KMS-11 (cell line): ENCODE results near the gene AZU1.
A peak's percentile ranks its signal among the peaks of the same experiment; 100 is the strongest.

Experiments
- H2AFZ ChIP-seq: fragments of 200-600 bp; sonication (generic); 2 replicates; pipeline ENCODE4 v1.6.1; 2016; ENCODE audit warnings: antibody characterized with exemption, mixed run types, low read depth
- H3K27ac ChIP-seq: fragments of 200-600 bp; sonication (generic); 2 replicates; pipeline ENCODE4 v1.6.1; 2016; ENCODE audit warnings: mild to moderate bottlenecking, mixed run types
- H3K27me3 ChIP-seq: fragments of 200-600 bp; sonication (generic); 2 replicates; pipeline ENCODE4 v1.6.1; 2017; ENCODE audit warnings: mild to moderate bottlenecking, low read depth, mixed run types, moderate library complexity; ENCODE audit not compliant: insufficient read depth
- H3K36me3 ChIP-seq: fragments of 200-600 bp; sonication (generic); 2 replicates; pipeline ENCODE4 v1.6.1; 2017; ENCODE audit warnings: mild to moderate bottlenecking, mixed run types; ENCODE audit not compliant: insufficient read depth
- H3K4me1 ChIP-seq: fragments of 200-600 bp; sonication (generic); 2 replicates; pipeline ENCODE4 v1.6.1; 2016; ENCODE audit warnings: mild to moderate bottlenecking, low read depth, mixed run types; ENCODE audit not compliant: poor library complexity, severe bottlenecking
- H3K4me2 ChIP-seq: fragments of 200-600 bp; sonication (generic); 2 replicates; pipeline ENCODE4 v1.7.0; 2016; ENCODE audit warnings: mild to moderate bottlenecking, mixed run types
- H3K4me3 ChIP-seq: fragments of 200-600 bp; sonication (generic); IDR thresholded peaks from 2 replicates; pipeline ENCODE4 v1.6.1; 2017; ENCODE audit warnings: low read depth, low read length, mixed read lengths; ENCODE audit not compliant: insufficient read depth
- H3K79me2 ChIP-seq: fragments of 200-600 bp; sonication (generic); 2 replicates; pipeline ENCODE4 v1.6.1; 2016; ENCODE audit warnings: low read depth, mixed run types; ENCODE audit not compliant: insufficient read depth
- H3K9ac ChIP-seq: fragments of 200-600 bp; sonication (generic); 2 replicates; pipeline ENCODE4 v1.6.1; 2016; ENCODE audit warnings: mild to moderate bottlenecking, mixed run types
- H4K20me1 ChIP-seq: fragments of 200-600 bp; sonication (generic); 2 replicates; pipeline ENCODE4 v1.6.1; 2016; ENCODE audit warnings: mild to moderate bottlenecking, mixed run types; ENCODE audit not compliant: insufficient read depth
- TF ChIP-seq, protein P1 (sequence below): fragments of 200-600 bp; sonication (generic); conservative IDR thresholded peaks from 2 replicates; pipeline ENCODE4 v1.6.1; 2017; ENCODE audit warnings: low read depth, mild to moderate bottlenecking, antibody characterized with exemption, low read length, moderate library complexity, mixed read lengths

Gene AZU1

DNA sequence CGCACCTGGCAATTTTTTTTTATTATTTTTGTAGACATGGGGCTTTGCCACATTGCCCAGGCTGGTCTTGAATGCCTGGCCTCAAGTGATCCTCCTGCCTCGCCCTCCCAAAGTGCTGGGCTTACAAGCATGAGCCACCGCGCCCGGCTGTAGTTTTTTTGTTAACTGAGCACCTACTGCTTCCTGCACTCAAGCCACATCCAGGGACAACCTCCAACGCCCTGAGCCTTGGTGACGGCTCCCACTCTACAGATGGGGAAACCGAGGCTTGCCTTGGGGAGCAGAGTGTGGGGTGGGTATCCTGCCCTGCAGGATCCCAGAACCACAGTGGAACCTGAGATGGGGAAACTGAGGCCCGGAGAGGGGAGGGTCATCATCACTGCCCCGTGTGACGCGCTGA is 27.5 kb downstream of the AZU1 start:
- Histone ChIP-seq H3K9ac (no peak overlapping the region), H3K36me3 (no peaks in the 10 kb centered on the region)
- TF ChIP-seq, protein P1, sequence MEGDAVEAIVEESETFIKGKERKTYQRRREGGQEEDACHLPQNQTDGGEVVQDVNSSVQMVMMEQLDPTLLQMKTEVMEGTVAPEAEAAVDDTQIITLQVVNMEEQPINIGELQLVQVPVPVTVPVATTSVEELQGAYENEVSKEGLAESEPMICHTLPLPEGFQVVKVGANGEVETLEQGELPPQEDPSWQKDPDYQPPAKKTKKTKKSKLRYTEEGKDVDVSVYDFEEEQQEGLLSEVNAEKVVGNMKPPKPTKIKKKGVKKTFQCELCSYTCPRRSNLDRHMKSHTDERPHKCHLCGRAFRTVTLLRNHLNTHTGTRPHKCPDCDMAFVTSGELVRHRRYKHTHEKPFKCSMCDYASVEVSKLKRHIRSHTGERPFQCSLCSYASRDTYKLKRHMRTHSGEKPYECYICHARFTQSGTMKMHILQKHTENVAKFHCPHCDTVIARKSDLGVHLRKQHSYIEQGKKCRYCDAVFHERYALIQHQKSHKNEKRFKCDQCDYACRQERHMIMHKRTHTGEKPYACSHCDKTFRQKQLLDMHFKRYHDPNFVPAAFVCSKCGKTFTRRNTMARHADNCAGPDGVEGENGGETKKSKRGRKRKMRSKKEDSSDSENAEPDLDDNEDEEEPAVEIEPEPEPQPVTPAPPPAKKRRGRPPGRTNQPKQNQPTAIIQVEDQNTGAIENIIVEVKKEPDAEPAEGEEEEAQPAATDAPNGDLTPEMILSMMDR = no peak

DNA sequence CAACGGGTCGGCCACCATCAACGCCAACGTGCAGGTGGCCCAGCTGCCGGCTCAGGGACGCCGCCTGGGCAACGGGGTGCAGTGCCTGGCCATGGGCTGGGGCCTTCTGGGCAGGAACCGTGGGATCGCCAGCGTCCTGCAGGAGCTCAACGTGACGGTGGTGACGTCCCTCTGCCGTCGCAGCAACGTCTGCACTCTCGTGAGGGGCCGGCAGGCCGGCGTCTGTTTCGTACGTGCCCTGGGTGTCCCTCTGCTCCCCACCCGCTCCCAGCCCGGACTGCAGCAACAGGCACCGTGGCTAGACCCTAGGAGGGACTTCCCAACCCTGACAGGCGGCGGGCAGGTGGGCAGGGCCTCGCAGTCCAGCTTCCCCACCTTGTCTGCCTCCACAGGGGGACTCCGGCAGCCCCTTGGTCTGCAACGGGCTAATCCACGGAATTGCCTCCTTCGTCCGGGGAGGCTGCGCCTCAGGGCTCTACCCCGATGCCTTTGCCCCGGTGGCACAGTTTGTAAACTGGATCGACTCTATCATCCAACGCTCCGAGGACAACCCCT is 28.0 kb downstream of the AZU1 start:
- Histone ChIP-seq H2AFZ (no peak overlapping the region), H3K4me2 (no peak overlapping the region), H3K9ac (no peak overlapping the region), H3K79me2 (no peaks in the 10 kb centered on the region), H4K20me1 (no peaks in the 10 kb centered on the region), H3K4me3 (no peak overlapping the region), H3K27ac (no peak overlapping the region), H3K36me3 (no peaks in the 10 kb centered on the region), H3K27me3 (peaks cover 8% of the 10 kb centered on the region; the same call in 1 of the 2 replicates), H3K4me1 (peaks cover 3% of the 10 kb centered on the region)
- TF ChIP-seq, protein P1 = no peak

More for the DNA sequence above, 27.5 kb downstream of the AZU1 start:
- no peaks in the 10 kb centered on the region for H4K20me1 ChIP-seq
- no peak overlapping the region for H2AFZ ChIP-seq
- no peaks in the 10 kb centered on the region for H3K79me2 ChIP-seq
- peaks cover 3% of the 10 kb centered on the region for H3K4me1 ChIP-seq
- no peak overlapping the region for H3K4me2 ChIP-seq
- no peak overlapping the region for H3K4me3 ChIP-seq
- no peak overlapping the region for H3K27ac ChIP-seq
- peaks cover 8% of the 10 kb centered on the region; the same call in 1 of the 2 replicates for H3K27me3 ChIP-seq

DNA sequence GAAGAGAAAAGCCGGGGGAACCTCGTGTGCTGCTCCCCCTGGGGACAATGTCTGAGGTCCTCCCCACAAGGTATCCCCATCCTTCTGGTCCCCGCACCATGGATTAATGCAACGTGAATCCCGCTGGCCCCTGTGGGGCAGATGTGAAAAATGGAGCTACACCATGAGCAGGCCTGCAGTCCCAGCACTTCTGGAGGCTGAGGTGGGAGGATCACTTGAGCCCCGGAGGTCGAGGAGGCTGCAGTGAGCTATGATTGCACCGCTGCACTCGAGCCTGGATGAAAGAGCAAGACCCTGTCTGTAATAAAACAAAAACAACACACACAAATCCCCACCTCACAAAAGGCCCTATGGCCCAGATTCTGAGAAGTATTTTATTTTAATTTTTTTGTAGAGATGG is 30.6 kb downstream of the AZU1 start:
- Histone ChIP-seq H3K4me3 (no peak overlapping the region), H3K79me2 (no peaks in the 10 kb centered on the region), H2AFZ (no peak overlapping the region), H3K4me1 (peaks cover 3% of the 10 kb centered on the region), H3K27ac (no peak overlapping the region), H3K9ac (no peak overlapping the region), H3K4me2 (no peak overlapping the region), H4K20me1 (no peaks in the 10 kb centered on the region), H3K27me3 (peaks cover 8% of the 10 kb centered on the region; the same call in 1 of the 2 replicates), H3K36me3 (no peaks in the 10 kb centered on the region)
- TF ChIP-seq, protein P1 = no peak

DNA sequence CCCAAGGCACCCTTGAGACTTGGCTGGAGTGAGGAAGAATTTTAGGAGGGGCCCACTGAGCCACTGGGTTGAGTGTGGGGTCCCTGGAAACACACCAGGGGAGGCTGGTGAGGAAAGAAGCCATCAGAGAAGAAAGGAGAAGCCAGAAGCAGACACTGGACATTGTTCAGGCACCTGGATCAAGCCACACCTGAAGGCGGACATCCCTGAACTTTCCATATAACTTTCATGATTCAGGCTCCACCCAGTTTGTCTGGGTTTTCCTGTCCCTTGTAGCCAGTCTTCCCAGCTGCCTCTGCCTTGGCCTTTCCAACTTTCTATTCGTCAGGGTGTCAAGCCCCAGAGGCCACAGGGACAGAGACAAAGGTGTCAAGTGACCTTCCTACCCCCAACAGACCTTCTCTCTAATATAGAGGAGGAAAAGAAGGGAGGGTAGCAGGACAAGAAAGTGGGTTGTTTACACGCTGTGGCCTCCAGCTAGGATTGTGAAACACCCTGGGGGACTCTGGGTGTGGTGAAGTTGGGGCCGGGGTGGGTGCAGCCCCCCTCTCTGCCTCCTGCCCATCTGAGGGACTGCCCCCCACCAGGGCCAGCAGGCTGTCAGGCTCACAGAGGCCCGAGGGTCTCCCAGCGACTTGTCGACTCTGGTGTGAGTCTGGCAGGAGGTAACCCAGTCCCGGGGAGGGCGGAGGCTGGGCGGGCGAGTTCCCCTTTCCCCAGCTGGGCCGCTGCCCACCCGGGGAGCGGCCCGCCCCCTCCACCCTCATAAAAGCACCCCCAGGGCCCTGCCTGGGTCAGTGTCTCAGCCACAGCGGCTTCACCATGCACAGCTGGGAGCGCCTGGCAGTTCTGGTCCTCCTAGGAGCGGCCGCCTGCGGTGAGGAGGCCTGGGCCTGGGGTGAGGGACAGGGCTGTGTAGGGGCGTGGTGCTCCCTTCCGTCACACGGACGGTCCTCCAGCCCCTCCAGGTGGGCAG is 31.5 kb downstream of the AZU1 start, which contains the start of gene CFD:
Gene CFD (plus strand): TSS at position 797 of the 976 bp plus-strand sequence. CDS start 26 bp downstream, at position 823.
- Histone ChIP-seq H2AFZ (peak within 1 kb of the TSS; percentile 18; the same call in 1 of the 2 replicates), H3K4me2 (no peak within 1 kb of the TSS), H3K27me3 (peaks cover 5% of the 10 kb centered on the region; the same call in 1 of the 2 replicates), H3K4me1 (peaks cover 3% of the 10 kb centered on the region), H3K9ac (no peak within 1 kb of the TSS), H3K27ac (no peak within 1 kb of the TSS), H4K20me1 (no peaks in the 10 kb centered on the region), H3K36me3 (no peaks in the 10 kb centered on the region), H3K79me2 (no peaks in the 10 kb centered on the region), H3K4me3 (no peak within 1 kb of the TSS)
- TF ChIP-seq, protein P1 = no peak
